GM18526 (cell line): ENCODE results near the gene SPAG17.

Source experiments
- POLR2A ChIP-seq: IDR thresholded peaks from 3 replicates; pipeline ENCODE4 v1.6.1; 2011; ENCODE audit not compliant: insufficient read length; ENCODE audit errors: extremely low read depth

The SPAG17 gene

GRCh38 chr1:118185084-118185832, at the start of gene SPAG17:
Gene SPAG17 (minus strand): TSS chr1:118185228. CDS start chr1:118185157, 71 bp downstream.
- no peak for TF ChIP-seq POLR2A

DNA sequence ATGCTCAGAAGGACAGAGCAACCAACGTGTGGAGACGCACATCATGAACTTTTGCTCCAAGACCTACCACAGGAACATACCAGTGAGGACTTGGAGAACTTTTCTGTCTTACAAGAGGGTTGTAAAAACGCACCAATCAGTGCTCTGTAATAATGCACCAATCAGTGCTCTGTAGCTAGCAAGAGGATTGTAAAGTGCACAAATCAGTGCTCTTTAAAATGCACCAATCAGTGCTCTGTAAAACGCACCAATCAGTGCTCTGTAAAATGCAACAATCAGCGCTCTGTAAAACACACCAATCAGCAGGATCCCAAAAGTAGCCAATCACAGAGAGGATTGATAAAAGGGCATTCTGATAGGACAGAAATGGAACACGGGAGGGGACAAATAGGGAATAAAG, 40.4 kb upstream of the SPAG17 start:
- TF ChIP-seq POLR2A, result no peak

- no peak for TF ChIP-seq POLR2A
Measured at GRCh38 chr1:118223426-118223825, 38.4 kb upstream of the SPAG17 start.

GRCh38 chr1:118219438-118219837, 34.4 kb upstream of the SPAG17 start:
- TF ChIP-seq POLR2A, result no peak

DNA sequence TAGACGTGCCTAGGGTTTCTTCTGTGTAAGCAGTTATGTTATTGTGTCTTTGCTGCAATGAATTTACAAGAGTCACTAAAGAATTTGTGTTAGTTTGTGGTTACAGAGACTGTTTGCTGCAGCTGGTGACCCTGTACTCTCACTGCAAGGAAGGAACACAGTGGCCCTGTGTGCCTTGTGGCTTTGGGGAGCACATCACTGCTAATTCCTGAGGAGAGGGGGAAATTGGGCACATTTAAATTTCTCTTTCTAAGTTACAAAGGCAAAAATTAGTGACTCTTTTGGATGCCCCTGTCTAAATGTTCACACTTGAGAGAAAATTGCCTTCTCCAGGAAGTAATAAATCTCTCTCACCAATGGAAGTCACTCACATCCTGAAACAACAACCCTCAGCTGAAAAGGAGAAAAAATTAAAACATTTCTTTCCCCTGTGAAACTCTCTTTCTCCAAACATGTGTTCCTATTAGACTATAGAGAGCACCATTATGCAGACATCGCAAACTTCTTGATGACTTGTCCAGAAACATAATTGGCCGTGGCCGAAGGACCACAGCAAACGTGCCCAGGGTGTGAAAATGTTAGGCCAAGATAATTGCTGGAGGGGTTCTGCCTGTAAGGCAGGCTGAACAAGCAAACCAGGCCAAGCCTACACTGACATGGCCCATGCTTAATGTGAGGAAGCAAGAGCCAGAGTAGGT, 32.3 kb upstream of the SPAG17 start:
- TF ChIP-seq POLR2A, result no peak

DNA sequence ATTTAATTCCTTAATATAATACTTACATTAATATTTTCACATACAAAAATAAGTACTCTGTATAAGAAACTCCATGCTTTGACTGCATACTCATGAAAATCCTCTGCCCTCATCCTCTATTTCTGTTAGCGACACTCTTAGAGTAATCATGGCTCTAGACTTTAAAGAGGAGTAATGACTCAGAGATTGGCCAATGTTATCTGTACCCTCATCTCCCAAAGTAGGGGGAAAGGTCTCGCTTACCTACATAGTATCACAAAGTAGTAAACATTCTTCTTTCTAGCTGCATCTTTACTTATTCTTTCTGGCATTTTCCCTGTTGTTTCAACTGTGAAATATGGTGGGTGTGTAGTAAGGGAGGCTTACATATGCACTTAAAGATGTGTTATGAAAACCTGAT, 29.8 kb upstream of the SPAG17 start:
- no peak for TF ChIP-seq POLR2A

DNA sequence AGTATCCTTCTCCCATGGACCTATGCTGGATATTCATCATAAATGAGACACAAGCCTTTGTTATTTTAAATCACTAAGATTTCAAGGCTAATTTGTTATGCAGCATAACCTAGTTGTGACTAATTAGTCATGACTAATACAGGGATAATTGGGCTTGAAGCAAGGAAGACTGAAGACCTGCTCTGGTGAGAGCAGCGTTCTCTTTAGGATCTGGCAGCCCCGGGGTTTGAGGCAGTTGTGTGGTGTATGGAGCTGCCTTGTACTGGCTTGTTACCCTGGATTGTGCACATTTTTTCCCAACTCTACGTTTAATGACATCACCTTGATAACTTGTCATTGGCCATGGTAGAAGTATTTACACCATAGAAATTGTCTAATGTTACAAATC, 25.7 kb upstream of the SPAG17 start:
- no peak for TF ChIP-seq POLR2A

DNA sequence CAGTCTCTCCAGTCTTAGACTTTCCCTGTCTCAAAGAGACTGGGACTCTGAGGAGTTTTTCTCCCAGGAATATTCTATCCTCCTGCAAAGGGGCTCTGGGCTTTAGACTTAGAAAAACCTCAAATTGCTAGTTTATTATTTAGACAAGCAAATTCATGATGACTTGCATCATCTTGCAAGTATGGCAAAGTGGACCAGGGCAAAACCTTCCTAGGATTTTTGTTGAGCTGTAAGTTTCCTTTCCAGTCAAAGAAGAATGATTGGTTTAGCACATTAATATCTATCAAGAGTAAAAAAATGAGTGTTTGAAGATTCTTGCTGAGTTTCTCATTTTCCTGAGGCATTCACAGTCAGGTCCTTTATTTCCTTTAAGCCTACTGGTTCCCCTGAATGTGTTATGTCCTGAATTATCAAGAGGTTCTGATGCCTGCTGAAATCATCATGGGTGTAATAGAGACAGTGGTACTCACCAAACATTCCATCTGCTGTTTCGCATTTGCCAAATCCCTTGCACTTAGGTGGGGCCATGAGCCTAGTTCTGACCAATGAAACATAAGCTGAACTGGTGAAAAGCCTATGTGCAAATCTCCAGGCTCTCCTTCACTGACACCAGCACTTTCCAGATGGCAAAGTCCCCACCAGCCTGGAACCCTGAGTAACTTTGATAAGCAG, 25.2 kb upstream of the SPAG17 start:
- TF ChIP-seq POLR2A, result no peak

- no peak for TF ChIP-seq POLR2A
Measured at GRCh38 chr1:118209648-118210047, 24.6 kb upstream of the SPAG17 start.

- no peak for TF ChIP-seq POLR2A
Measured at GRCh38 chr1:118206966-118207365, 21.9 kb upstream of the SPAG17 start.

DNA sequence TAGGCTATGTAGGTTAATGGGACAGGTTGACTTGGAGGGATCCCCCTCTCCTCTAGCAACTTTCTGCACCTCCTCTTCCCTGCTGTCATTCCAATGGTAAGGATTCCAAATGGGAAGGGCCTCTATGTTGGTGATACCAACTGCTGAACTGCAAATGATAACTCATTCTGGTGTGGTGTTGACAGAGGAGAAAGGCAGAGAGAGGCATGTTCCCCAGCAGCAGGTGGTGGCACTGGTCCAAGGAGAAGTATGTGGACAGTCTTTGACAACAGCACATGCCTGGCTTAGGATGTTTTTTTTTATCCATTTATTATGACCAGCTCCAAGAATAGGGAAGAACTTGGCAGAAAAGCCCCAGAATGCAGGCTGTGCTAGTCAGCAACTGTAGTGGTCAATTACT, 19.6 kb upstream of the SPAG17 start:
- no peak for TF ChIP-seq POLR2A

DNA sequence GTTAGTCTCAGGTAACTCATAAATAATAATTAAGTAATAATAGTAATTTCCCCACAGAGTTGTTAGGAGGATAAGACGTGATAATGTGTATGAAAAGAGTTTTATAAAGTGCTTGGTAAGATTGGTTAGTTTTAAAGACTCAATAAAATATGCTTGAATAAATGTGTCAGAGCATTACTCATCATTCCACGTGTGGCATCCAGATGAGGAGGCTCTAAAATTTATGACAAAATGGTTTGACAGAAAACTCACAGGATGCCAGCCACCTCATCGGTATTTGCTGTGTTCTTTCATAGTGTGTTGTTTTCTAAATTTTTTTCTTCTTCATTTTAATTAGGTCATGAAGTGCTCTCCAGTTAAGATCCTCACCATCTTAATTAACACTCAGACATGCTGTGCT, 19.1 kb upstream of the SPAG17 start:
- TF ChIP-seq POLR2A, result no peak

- no peak for TF ChIP-seq POLR2A
Measured at GRCh38 chr1:118202076-118202608, 17.1 kb upstream of the SPAG17 start.

DNA sequence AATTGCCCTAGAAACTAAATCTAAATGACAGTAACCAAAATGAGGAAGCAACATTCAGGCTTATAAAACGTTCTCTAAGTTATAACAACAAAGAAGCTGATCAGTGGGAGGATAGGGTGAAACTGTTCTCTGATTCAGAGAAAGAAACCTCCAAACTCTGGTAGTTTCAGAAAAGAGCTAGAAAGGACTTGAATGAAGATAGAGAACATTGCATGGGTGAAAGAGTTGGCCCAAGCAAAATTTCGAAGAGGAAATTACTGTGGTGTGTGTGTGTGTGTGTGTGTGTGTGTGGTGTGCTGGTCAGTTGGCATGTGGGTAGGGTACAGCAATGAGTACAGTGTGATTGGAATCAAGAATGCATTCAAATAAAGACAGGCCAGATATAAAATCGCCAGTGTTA, 16.5 kb upstream of the SPAG17 start:
- TF ChIP-seq POLR2A, result no peak

DNA sequence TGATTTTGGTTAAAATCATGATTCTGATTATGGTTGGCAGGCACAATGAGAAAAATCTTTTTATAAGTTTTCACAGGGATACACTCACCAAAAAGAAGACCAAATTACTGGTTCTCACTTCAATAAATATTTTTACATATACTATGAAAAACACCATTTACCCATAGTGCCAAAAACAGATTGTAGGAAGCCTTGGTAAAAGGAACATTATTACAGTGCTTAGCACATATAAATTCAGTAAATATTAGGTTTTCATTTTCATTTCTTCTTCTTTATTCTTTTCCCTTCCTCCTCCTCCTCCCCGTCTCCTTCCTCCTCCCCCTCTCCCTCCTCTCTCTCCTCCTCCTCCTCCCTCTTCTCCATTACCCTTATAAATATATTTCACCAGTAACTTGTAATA, 15.8 kb upstream of the SPAG17 start:
- TF ChIP-seq POLR2A, result no peak

- TF ChIP-seq POLR2A, result no peak
Measured at GRCh38 chr1:118190561-118190960, 5.5 kb upstream of the SPAG17 start.

- no peak for TF ChIP-seq POLR2A
Measured at GRCh38 chr1:118189564-118189963, 4.5 kb upstream of the SPAG17 start.

DNA sequence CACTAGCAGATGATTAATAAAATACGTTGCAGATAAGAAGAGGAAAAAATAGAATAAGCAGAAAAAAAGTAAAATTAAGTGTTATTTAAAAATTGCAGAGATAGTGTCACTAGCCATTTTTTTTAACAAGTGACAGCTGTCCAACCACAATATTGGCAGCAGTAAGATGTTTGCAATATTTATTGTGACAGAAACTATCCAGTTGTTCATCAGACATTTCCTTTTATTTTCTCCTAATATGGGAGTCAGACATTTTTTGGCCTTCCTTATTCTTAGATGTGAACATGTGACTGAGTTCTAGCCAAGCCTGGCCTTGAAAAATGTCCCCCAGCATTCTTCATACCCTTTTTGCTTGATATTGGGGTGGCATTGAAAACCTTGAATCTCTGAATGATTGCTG, 3.4 kb upstream of the SPAG17 start:
- no peak for TF ChIP-seq POLR2A
